GM18909 (cell line): ENCODE data around the gene SERPINB6.

Experiments used
- ATAC-seq: cut with Tn5 transposase; IDR thresholded peaks from one replicate; pipeline ENCODE4 v1.9.1; 2021; ENCODE audit warnings: mild to moderate bottlenecking; ENCODE audit not compliant: unreplicated experiment, poor library complexity

Gene SERPINB6

GRCh38 chr6:2999618-3000557 is 28.5 kb upstream of the SERPINB6 start, which contains the start of gene NQO2:
Gene NQO2 (plus strand): TSS chr6:2999894. CDS start chr6:3006553, 6,659 bp downstream.
- ATAC-seq: peak; percentile 80

- peak; percentile 31 for ATAC-seq
Measured at GRCh38 chr6:2998998-2999617, 27.7 kb upstream of the SERPINB6 start.

GRCh38 chr6:2998249-2998997 is 27.1 kb upstream of the SERPINB6 start:
- ATAC-seq: peak; percentile 49

- no peak for ATAC-seq
Measured at GRCh38 chr6:2993755-2994317, 22.5 kb upstream of the SERPINB6 start.

GRCh38 chr6:2992330-2992979 is 21.1 kb upstream of the SERPINB6 start:
- no peak for ATAC-seq

- no peak for ATAC-seq
Measured at GRCh38 chr6:2990932-2991506, 19.7 kb upstream of the SERPINB6 start.

GRCh38 chr6:2990248-2990931 is 19.0 kb upstream of the SERPINB6 start:
- ATAC-seq: no peak

GRCh38 chr6:2989332-2990247 is 18.2 kb upstream of the SERPINB6 start:
- ATAC-seq: peak; percentile 71

GRCh38 chr6:2988426-2989331 is 17.3 kb upstream of the SERPINB6 start:
- ATAC-seq: peak; percentile 77

GRCh38 chr6:2988094-2988425 is 16.7 kb upstream of the SERPINB6 start:
- no peak for ATAC-seq

- no peak for ATAC-seq
Measured at GRCh38 chr6:2986722-2987221, 15.4 kb upstream of the SERPINB6 start.

- ATAC-seq: no peak
Measured at GRCh38 chr6:2984738-2985406, 13.5 kb upstream of the SERPINB6 start.

- ATAC-seq: no peak
Measured at GRCh38 chr6:2982426-2983117, 11.2 kb upstream of the SERPINB6 start.

GRCh38 chr6:2980465-2980855 is 9.1 kb upstream of the SERPINB6 start:
- ATAC-seq: no peak

GRCh38 chr6:2979819-2980464 is 8.6 kb upstream of the SERPINB6 start:
- no peak for ATAC-seq
